DMS114 treated with DMSO at 0.1 percent for 48 hours (cell line): ENCODE data around the gene GPR132.
"Not testable (repeated sequence)": the region's sequence is repeated elsewhere in the genome, so short reads cannot be mapped to it uniquely, and the experiment has no call there.

ENCODE experiments used
- DNase-seq: peaks from one replicate; lab custom pipeline; 2025; ENCODE audit not compliant: unreplicated experiment; lab: John Stamatoyannopoulos, UW

The GPR132 gene

GRCh38 chr14:105065280-105066228, at the start of gene GPR132:
GPR132 (minus strand) TSS chr14:105065430; CDS start chr14:105055420, 10,010 bp downstream.
- DNase-seq = no peak

- DNase-seq = not testable (repeated sequence)
Measured at GRCh38 chr14:105109243-105109642, 44.0 kb upstream of the GPR132 start.

GRCh38 chr14:105108516-105108864, 43.3 kb upstream of the GPR132 start:
- DNase-seq = no peak

- no peak for DNase-seq
Measured at GRCh38 chr14:105107781-105108515, 42.7 kb upstream of the GPR132 start.

- DNase-seq = no peak
Measured at GRCh38 chr14:105107351-105107750, 42.1 kb upstream of the GPR132 start.

- DNase-seq = no peak
Measured at GRCh38 chr14:105105158-105105557, 39.9 kb upstream of the GPR132 start.

GRCh38 chr14:105102893-105103292, 37.7 kb upstream of the GPR132 start:
- no peak for DNase-seq

GRCh38 chr14:105102361-105102870, 37.2 kb upstream of the GPR132 start:
- no peak for DNase-seq

- DNase-seq = no peak
Measured at GRCh38 chr14:105100910-105101309, 35.7 kb upstream of the GPR132 start.

- no peak for DNase-seq
Measured at GRCh38 chr14:105099778-105100177, 34.5 kb upstream of the GPR132 start.

GRCh38 chr14:105098316-105098715, 33.1 kb upstream of the GPR132 start:
- no peak for DNase-seq

GRCh38 chr14:105097794-105098127, 32.5 kb upstream of the GPR132 start:
- DNase-seq = no peak

GRCh38 chr14:105096206-105096875, 31.1 kb upstream of the GPR132 start:
- no peak for DNase-seq

GRCh38 chr14:105095236-105095805, 30.1 kb upstream of the GPR132 start:
- DNase-seq = no peak

GRCh38 chr14:105094193-105094907, 29.1 kb upstream of the GPR132 start:
- no peak for DNase-seq

- peak; percentile 36 for DNase-seq
Measured at GRCh38 chr14:105093431-105094192, 28.4 kb upstream of the GPR132 start.

- no peak for DNase-seq
Measured at GRCh38 chr14:105093038-105093430, 27.8 kb upstream of the GPR132 start.

GRCh38 chr14:105092171-105093037, 27.2 kb upstream of the GPR132 start:
- no peak for DNase-seq
